Stomach (tissue), 4 donors: ENCODE data around the gene RARRES2.

Experiments used
- POLR2A ChIP-seq, 4 donors: fragments of 450-650 bp; IDR thresholded peaks; one replicate each; pipeline ENCODE4 v1.6.1; 2016; ENCODE audit warnings: antibody characterized with exemption in 4 of 4, control low read depth in 2 of 4, mild to moderate bottlenecking in 1 of 4, moderate library complexity in 1 of 4
- POLR2AphosphoS5 ChIP-seq, 3 donors: sonication (generic); formaldehyde crosslinking; IDR thresholded peaks; one replicate each; pipeline ENCODE4 v1.6.1; 2016; ENCODE audit warnings: antibody characterized with exemption in 3 of 3
- TF ChIP-seq, protein P1 (sequence below), 7 experiments: fragments of 450-650 bp in 4 of 7; fragments of 200-600 bp in 3 of 7; sonication (generic) in 3 of 7; IDR thresholded peaks; one replicate each; pipeline ENCODE4 v1.5.1; 2016 to 2019; ENCODE audit warnings: antibody characterized with exemption in 7 of 7, control low read depth in 2 of 7, mild to moderate bottlenecking in 1 of 7

GRCh38 chr7:150381096-150381495, 39.7 kb upstream of the RARRES2 start:
- TF ChIP-seq POLR2A (IDR thresholded peaks at IDR 0.05) (no peak), POLR2AphosphoS5 (IDR thresholded peaks at IDR 0.05) (no peak)
- TF ChIP-seq, protein P1, sequence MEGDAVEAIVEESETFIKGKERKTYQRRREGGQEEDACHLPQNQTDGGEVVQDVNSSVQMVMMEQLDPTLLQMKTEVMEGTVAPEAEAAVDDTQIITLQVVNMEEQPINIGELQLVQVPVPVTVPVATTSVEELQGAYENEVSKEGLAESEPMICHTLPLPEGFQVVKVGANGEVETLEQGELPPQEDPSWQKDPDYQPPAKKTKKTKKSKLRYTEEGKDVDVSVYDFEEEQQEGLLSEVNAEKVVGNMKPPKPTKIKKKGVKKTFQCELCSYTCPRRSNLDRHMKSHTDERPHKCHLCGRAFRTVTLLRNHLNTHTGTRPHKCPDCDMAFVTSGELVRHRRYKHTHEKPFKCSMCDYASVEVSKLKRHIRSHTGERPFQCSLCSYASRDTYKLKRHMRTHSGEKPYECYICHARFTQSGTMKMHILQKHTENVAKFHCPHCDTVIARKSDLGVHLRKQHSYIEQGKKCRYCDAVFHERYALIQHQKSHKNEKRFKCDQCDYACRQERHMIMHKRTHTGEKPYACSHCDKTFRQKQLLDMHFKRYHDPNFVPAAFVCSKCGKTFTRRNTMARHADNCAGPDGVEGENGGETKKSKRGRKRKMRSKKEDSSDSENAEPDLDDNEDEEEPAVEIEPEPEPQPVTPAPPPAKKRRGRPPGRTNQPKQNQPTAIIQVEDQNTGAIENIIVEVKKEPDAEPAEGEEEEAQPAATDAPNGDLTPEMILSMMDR (IDR thresholded peaks at IDR 0.05), result no peak
